IPS-20b (cell line): ENCODE results near the gene DMPK.

Source experiments
- H3K27ac ChIP-seq: one replicate; pipeline ENCODE4 v1.5.1; 2013; ENCODE audit warnings: low read length
- H3K27me3 ChIP-seq: 2 replicates; pipeline ENCODE4 v1.6.1; 2013; ENCODE audit warnings: mild to moderate bottlenecking, low read length, inconsistent platforms; ENCODE audit not compliant: insufficient read depth
- H3K36me3 ChIP-seq: 2 replicates; pipeline ENCODE4 v1.6.1; 2013; ENCODE audit warnings: low read depth, mild to moderate bottlenecking, inconsistent platforms, low read length, moderate library complexity; ENCODE audit not compliant: insufficient read depth
- H3K4me1 ChIP-seq: 2 replicates; pipeline ENCODE4 v1.6.1; 2013; ENCODE audit warnings: mild to moderate bottlenecking, control low read depth, inconsistent platforms, low read length, moderate library complexity; ENCODE audit not compliant: insufficient read depth
- H3K4me3 ChIP-seq: 2 replicates; pipeline ENCODE4 v1.5.1; 2013; ENCODE audit warnings: mild to moderate bottlenecking, low read length, inconsistent platforms
- H3K9ac ChIP-seq: 2 replicates; pipeline ENCODE4 v1.6.1; 2013; ENCODE audit warnings: low read depth, mild to moderate bottlenecking, inconsistent platforms, low read length, moderate library complexity
- H3K9me3 ChIP-seq: 2 replicates; pipeline ENCODE4 v1.6.1; 2013; ENCODE audit warnings: mild to moderate bottlenecking, low read depth, low read length, inconsistent platforms; ENCODE audit not compliant: insufficient read depth

The DMPK gene

DNA sequence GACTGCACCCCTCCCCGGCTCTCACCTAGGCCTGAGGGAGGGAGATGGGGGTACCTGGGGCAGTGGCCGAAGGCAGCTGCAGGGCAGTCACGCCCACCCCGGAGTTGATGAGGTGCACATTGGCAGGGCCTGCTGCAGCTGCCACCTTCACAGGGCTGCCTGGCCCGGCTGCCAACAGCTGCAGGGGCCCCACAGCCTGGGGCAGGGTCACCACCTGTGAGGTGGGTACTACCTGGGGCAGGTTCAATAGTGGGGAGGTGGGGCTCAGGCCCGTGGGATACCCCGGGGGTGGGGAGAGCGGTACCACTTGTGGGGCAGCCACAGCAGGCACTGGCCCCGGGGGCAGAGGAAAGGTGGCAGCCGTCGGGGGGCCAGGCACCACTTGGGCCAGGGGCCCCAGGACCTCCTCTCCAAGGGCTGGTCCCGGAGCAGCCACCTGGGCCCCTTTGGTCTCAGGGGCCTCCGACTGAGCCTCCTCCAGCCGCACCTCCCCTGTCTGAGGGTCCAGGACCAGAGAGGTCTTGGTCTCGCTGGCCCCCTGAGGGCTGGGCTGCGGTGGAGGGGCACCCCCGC, 15.9 kb downstream of the DMPK start:
- H3K4me3 ChIP-seq, result 0 out of 2 replicates have a peak overlapping the region, but pooled peaks have one; percentile 96
- H3K9me3 ChIP-seq, result no peaks in the 10 kb centered on the region
- no peak overlapping the region for H3K9ac ChIP-seq
- peaks cover 16% of the 10 kb centered on the region; the same call in 1 of the 2 replicates for H3K4me1 ChIP-seq
- no peaks in the 10 kb centered on the region for H3K36me3 ChIP-seq
- H3K27me3 ChIP-seq, result no peaks in the 10 kb centered on the region; the same call in 1 of the 2 replicates
- H3K27ac ChIP-seq, result no peak overlapping the region

DNA sequence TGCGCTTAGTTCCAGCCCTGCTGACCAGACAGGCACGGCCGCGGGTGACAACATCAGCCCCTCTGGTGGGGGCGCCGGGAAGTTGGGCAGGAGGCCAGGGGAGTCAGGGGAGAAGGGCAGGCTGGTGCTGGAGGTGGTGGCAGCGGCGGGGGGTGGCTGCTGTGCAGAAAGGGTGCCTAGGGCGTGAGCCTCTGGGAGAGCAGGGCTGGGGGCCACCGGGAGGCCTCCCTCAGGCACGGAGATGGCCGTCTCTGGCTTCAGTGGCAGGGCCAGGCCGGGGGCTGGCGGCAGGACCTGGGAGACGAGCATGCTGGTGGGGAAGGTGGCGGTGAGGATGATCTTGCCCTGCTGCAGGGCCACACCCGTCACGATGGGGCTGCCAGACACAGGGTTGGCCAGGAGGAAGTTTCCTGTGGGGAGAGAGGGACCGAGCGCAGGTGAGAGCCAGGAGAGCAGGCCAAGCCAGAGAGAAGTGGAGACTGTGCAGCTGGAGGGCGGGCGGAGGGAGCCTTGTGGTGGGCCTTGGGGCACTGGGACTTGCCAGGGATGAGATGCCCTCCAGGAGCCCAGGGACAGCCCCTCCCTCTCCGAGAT, 16.5 kb downstream of the DMPK start:
- Histone ChIP-seq H3K9ac (no peak overlapping the region), H3K4me3 (no peak overlapping the region), H3K9me3 (no peaks in the 10 kb centered on the region), H3K36me3 (no peaks in the 10 kb centered on the region), H3K27me3 (no peaks in the 10 kb centered on the region; the same call in 1 of the 2 replicates), H3K27ac (no peak overlapping the region), H3K4me1 (peaks cover 16% of the 10 kb centered on the region; the same call in 1 of the 2 replicates)

DNA sequence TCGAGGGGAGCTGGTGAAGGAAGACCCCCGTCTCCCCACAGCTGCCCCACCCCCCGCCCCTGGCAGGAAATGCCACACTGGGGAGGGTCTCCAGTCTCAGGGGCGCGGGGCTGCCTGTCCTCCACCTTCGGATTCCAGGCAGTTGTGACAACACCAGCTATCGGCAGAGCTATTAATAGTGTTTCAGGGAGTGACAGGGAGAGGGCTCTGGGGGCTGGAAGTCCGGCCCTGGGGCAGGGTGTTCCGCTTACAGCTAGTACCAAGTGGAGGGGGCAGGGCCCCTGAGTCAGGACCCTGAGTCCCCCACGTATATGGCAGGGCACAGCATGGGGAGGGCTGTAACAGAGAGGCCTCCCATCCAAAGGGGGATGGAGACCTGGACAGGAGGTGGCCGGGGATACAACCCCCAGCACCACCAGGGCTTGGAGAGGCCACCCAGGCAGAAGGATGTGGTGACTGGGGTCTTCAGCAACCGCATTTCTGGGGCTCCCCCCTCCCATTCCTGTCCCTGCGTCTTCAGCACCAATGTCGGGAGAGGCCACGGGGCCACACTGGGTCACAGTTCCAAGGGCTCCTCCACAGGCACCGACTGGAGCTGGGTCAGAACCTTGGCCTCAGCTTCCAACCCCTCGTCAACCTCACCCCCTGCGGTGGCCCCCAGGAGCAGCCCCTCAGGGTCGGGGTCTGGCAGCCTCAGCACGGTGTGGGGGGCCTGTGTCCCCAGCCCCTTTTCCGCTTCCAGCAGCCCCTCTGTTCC, 17.2 kb downstream of the DMPK start:
- Histone ChIP-seq H3K4me1 (peaks cover 16% of the 10 kb centered on the region; the same call in 1 of the 2 replicates), H3K4me3 (no peak overlapping the region; the same call in 1 of the 2 replicates), H3K9ac (peak overlapping the region; percentile 8; the same call in 1 of the 2 replicates), H3K27ac (no peak overlapping the region), H3K27me3 (no peaks in the 10 kb centered on the region; the same call in 1 of the 2 replicates), H3K9me3 (no peaks in the 10 kb centered on the region), H3K36me3 (no peaks in the 10 kb centered on the region)

DNA sequence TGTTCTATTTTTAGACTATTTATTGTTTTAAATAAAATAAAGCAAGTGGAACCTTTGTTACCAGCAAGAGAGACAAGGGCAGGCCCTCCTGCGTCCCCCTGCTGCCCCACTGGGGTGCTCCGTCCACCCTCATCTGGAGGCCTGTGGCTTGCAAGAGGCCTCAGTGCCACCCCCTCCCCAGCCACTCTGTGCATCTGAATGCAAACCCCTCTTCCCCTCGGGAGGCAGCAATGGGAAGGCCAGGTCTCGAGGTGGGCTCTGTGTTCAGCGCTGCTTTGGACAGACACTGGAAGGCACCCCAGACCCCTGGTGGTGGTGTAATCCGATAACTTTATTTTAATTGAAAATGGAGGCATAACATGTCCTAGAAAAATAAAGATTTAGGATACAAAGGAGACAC, 17.8 kb downstream of the DMPK start:
- H3K4me3 ChIP-seq, result no peak overlapping the region; the same call in 1 of the 2 replicates
- peaks cover 16% of the 10 kb centered on the region; the same call in 1 of the 2 replicates for H3K4me1 ChIP-seq
- no peaks in the 10 kb centered on the region for H3K36me3 ChIP-seq
- H3K27me3 ChIP-seq, result no peaks in the 10 kb centered on the region; the same call in 1 of the 2 replicates
- no peaks in the 10 kb centered on the region for H3K9me3 ChIP-seq
- peak overlapping the region; percentile 8; the same call in 1 of the 2 replicates for H3K9ac ChIP-seq
- no peak overlapping the region for H3K27ac ChIP-seq

DNA sequence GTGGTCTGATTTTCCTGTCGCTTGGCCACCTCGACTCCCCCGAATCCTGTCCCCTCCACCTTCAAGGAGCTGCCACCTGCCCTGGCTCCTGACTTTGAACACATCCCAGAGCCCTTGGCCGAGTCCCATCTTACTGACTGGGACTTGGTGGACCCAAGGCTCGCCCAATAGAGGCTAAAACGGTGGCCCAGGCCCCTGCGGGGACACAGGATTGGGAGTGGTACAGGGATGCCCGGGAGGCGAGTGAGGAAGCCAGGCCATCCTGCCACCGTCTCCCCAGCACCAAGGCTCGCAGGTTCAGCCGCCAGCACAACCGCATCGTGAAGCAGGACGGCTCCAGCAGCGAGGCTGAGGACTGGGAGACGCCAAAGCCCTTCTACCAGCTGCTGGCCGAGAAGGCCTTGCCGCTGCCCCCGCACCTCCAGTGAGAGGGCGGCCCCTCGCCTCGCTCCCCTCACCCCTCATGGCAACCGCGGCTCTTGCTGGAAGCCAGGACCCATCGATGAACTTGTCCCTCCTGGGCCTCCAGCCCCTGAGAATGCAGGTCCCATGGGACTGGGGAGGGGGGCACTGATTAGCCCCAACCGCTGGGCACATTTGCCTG, 18.5 kb downstream of the DMPK start:
- no peak overlapping the region for H3K27ac ChIP-seq

DNA sequence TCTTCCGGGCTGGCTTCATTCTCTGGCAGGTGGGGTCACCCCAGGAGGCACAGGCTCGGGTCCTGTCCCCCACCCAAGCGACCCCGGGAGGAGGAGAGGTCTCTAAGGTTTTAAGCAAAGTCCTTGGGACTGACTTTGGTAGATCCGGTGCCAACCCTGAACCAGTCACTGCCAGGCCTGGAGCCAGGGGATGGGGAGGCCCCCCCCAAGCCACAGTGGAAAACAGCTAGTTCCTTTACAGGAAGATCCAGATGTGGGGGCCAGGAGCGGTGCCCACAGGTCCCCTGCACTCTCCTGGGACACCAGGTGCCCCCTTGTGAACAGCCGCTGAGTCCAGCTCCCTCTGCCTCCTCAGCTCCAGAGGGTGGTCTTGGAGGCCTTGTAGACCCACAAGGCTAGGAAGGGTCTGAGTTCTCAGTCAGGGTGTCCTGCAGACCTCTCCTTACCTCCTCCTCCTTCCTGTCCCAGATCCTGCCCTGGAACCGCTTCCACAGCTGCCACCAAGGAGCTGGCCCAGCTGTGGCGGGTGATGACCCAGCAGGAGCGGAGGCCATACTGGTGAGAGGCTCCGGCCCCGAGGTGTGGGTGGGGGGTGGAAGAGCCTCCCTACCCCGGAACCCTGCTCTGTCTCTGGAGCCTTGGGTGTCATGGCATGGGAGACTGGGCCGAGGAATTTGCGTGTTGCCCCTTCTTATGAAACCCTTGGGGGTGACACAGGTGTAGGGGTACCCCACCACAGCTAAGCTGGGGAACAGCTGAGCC, 19.2 kb downstream of the DMPK start:
- no peaks in the 10 kb centered on the region for H3K36me3 ChIP-seq
- no peaks in the 10 kb centered on the region; the same call in 1 of the 2 replicates for H3K27me3 ChIP-seq
- no peak overlapping the region for H3K4me3 ChIP-seq
- no peaks in the 10 kb centered on the region for H3K9me3 ChIP-seq
- peaks cover 16% of the 10 kb centered on the region; the same call in 1 of the 2 replicates for H3K4me1 ChIP-seq
- no peak overlapping the region for H3K27ac ChIP-seq
- H3K9ac ChIP-seq, result no peak overlapping the region

More for the DNA sequence above, 18.5 kb downstream of the DMPK start:
- no peaks in the 10 kb centered on the region for H3K36me3 ChIP-seq
- no peaks in the 10 kb centered on the region for H3K9me3 ChIP-seq
- H3K9ac ChIP-seq, result peak overlapping the region; percentile 8; the same call in 1 of the 2 replicates
- H3K4me3 ChIP-seq, result no peak overlapping the region
- H3K27me3 ChIP-seq, result no peaks in the 10 kb centered on the region; the same call in 1 of the 2 replicates
- peaks cover 16% of the 10 kb centered on the region; the same call in 1 of the 2 replicates for H3K4me1 ChIP-seq

DNA sequence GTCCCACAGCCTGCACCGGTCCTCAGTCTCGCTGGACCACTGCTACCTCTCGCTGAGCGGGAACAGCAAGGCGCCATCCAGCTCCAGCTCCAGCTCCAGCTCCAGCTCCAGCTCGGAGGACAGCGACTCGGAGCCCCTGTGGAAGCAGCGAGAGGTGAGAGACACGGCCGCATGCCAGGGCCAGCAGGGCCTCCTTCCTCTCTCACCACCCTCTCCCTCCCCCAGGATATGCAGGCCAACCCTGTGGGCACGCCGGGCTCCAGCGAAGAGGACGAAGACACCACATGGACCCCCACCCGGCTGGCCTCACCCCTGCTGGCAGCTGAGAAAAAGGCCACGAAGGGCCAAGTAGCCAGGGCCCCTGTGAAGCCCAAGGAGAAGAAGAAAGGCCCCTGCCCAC, 20.6 kb downstream of the DMPK start:
- H3K4me3 ChIP-seq, result no peak overlapping the region
- peaks cover 13% of the 10 kb centered on the region; the same call in 1 of the 2 replicates for H3K4me1 ChIP-seq
- no peaks in the 10 kb centered on the region for H3K9me3 ChIP-seq
- no peak overlapping the region for H3K9ac ChIP-seq
- H3K27me3 ChIP-seq, result no peaks in the 10 kb centered on the region; the same call in 1 of the 2 replicates
- H3K36me3 ChIP-seq, result no peaks in the 10 kb centered on the region
- no peak overlapping the region for H3K27ac ChIP-seq

DNA sequence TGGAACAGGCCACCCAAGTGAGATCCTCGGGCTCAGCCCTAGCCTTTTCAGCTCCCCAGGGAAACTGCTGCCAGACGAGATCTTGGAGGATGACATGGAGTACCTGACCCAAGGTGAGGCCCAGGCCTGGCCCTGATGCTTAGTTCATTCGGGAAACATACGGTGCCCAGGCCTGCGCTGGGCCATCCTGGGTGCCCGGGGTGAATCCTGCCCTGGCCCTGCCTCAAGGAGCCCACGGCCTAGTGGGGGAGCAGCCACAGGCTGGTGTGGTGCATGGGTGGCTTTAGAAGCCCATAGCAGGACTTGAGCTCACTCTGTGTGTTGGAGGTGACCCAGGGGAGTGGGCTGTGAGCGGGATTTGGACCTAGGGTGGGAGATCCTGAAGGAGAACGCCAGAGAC, 23.4 kb downstream of the DMPK start:
- Histone ChIP-seq H3K27me3 (no peaks in the 10 kb centered on the region; the same call in 1 of the 2 replicates), H3K9me3 (no peaks in the 10 kb centered on the region), H3K27ac (no peak overlapping the region), H3K4me1 (no peaks in the 10 kb centered on the region; the same call in 1 of the 2 replicates), H3K36me3 (no peaks in the 10 kb centered on the region), H3K4me3 (no peak overlapping the region), H3K9ac (no peak overlapping the region)

DNA sequence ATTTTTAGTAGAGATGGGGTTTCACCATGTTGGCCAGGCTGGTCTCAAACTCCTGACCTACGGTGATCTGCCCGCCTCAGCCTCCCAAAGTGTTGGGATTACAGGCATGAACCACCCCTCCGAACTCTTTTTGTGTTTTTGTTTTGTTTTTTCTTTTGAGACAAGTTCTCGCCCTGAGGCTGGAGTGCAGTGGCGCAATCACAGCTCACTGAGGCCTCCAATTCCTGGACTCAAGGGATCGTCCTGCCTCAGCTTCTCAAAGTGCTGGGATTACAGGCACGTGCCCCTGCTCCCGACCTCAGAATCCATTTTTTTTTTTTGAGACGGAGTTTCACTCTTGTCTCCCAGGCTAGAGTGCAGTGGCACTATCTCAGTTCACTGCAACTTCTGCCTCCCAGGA, 24.6 kb downstream of the DMPK start:
- no peak overlapping the region for H3K9ac ChIP-seq
- H3K9me3 ChIP-seq, result no peaks in the 10 kb centered on the region
- no peaks in the 10 kb centered on the region for H3K27me3 ChIP-seq
- no peak overlapping the region for H3K27ac ChIP-seq
- no peaks in the 10 kb centered on the region for H3K36me3 ChIP-seq
- no peak overlapping the region for H3K4me3 ChIP-seq
- no peaks in the 10 kb centered on the region for H3K4me1 ChIP-seq

DNA sequence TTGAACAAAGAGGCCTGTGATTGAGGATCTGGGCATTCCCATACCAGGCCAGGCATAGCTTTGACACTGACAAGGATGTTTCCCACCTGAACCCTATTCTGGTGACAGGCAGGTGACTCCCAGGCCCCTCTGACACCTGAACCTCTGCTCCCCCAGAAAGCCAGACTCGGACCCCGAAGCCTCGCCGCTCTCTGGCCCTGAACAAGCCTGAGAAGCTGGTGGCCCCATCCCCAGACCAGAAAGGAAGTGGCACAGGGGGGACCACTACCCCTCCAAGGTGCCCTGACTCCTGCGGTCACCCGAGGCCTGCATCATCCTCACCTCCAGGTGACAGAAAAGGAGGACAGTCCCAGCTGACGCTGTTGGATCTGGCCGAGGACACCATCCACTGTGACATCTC, 28.0 kb downstream of the DMPK start:
- Histone ChIP-seq H3K36me3 (no peaks in the 10 kb centered on the region), H3K4me3 (no peak overlapping the region), H3K27ac (no peak overlapping the region), H3K4me1 (no peaks in the 10 kb centered on the region), H3K27me3 (no peaks in the 10 kb centered on the region), H3K9ac (no peak overlapping the region), H3K9me3 (no peaks in the 10 kb centered on the region)

DNA sequence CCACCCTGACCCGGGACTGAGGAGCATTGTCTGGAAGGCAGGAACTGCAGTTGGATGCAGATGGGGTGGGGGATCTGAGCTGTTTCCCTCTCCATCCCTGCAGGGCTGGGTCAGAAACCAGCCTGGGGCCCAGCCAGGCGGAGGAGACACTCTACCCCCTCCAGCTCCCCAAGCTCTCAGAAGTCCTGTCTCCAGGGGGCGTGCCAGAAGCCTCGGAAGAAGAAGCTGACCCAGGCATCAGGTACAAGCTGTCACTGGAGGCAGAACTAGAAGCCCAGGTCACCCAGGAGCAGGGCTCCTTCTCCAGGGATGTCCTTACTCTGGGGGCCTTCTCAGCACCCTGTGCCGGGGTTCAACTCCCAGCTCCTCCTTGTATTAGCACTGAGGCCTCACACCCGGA, 28.7 kb downstream of the DMPK start:
- H3K4me3 ChIP-seq, result no peak overlapping the region
- no peaks in the 10 kb centered on the region for H3K27me3 ChIP-seq
- H3K27ac ChIP-seq, result no peak overlapping the region
- H3K36me3 ChIP-seq, result no peaks in the 10 kb centered on the region
- no peaks in the 10 kb centered on the region for H3K4me1 ChIP-seq
- no peak overlapping the region for H3K9ac ChIP-seq
- H3K9me3 ChIP-seq, result no peaks in the 10 kb centered on the region
